Measurements from ENCODE around the gene NUP153. TPM values are rescaled to one million over a fixed set of nuclear protein-coding genes. Genes with fewer than 3 reads are reported as not detected.

The NUP153 gene
- total and polyA plus RNA-seq, 2 donors from 2014 or later, result 4.9 to 31.3 TPM

GRCh38 chr6:17679726-17680125 is 27.0 kb downstream of the NUP153 start:
- Histone ChIP-seq H3K27me3 (ENCODE audit: control insufficient read depth, insufficient read depth, low read length) (no peaks in the 10 kb centered on the region), H3K9me3 (ENCODE audit: control insufficient read depth in 2 of 3, insufficient read depth in 1 of 3, low read length in 3 of 3) (no peaks in the 10 kb centered on the region), H3K36me3 (ENCODE audit: control insufficient read depth in 2 of 3, insufficient read depth in 3 of 3, low read length in 3 of 3) (peaks cover 0 to 6% (median 0%) of the 10 kb centered on the region in 3 donors), H3K9ac (ENCODE audit: low read length in 3 of 3) (no peak overlapping the region), H3K4me1 (ENCODE audit: control insufficient read depth in 2 of 3, insufficient read depth in 2 of 3, low read depth in 1 of 3, low read length in 3 of 3) (peaks cover 0 to 5% (median 0%) of the 10 kb centered on the region in 3 donors), H3K4me3 (ENCODE audit: low read length in 3 of 3) (no peak overlapping the region), H3K27ac (ENCODE audit: low read depth in 2 of 2, low read length in 2 of 2) (no peak overlapping the region)
- no peak for FAIRE-seq
- intact Hi-C loops (cut with DNase I), result no loop called here
- no peak for TF ChIP-seq CTCF (IDR thresholded peaks at IDR 0.05; ENCODE audit: borderline replicate concordance, extremely low read depth, insufficient read depth)
- DNase-seq, result peak in 2 of 5 donors; percentile 14 to 43

GRCh38 chr6:17677602-17678001 is 29.1 kb downstream of the NUP153 start:
- intact Hi-C loops (cut with DNase I), result no loop called here
- Histone ChIP-seq H3K4me1 (ENCODE audit: control insufficient read depth in 2 of 3, insufficient read depth in 2 of 3, low read depth in 1 of 3, low read length in 3 of 3) (peaks cover 0 to 5% (median 0%) of the 10 kb centered on the region in 3 donors), H3K27me3 (ENCODE audit: control insufficient read depth, insufficient read depth, low read length) (no peaks in the 10 kb centered on the region), H3K36me3 (ENCODE audit: control insufficient read depth in 2 of 3, insufficient read depth in 3 of 3, low read length in 3 of 3) (peaks cover 0 to 11% (median 0%) of the 10 kb centered on the region in 3 donors), H3K9ac (ENCODE audit: low read length in 3 of 3) (no peak overlapping the region), H3K27ac (ENCODE audit: low read depth in 2 of 2, low read length in 2 of 2) (no peak overlapping the region), H3K9me3 (ENCODE audit: control insufficient read depth in 2 of 3, insufficient read depth in 1 of 3, low read length in 3 of 3) (no peaks in the 10 kb centered on the region), H3K4me3 (ENCODE audit: low read length in 3 of 3) (no peak overlapping the region)
- no peak for FAIRE-seq
- no peak for DNase-seq
- no peak for TF ChIP-seq CTCF (IDR thresholded peaks at IDR 0.05; ENCODE audit: borderline replicate concordance, extremely low read depth, insufficient read depth)

GRCh38 chr6:17673543-17674254 is 33.0 kb downstream of the NUP153 start:
- no peak for DNase-seq
- no peak for TF ChIP-seq CTCF (IDR thresholded peaks at IDR 0.05; ENCODE audit: borderline replicate concordance, extremely low read depth, insufficient read depth)
- Histone ChIP-seq H3K27ac (ENCODE audit: low read depth in 2 of 2, low read length in 2 of 2) (no peak overlapping the region), H3K36me3 (ENCODE audit: control insufficient read depth in 2 of 3, insufficient read depth in 3 of 3, low read length in 3 of 3) (peaks cover 7 to 23% (median 7%) of the 10 kb centered on the region in 3 donors), H3K27me3 (ENCODE audit: control insufficient read depth, insufficient read depth, low read length) (no peaks in the 10 kb centered on the region), H3K4me3 (ENCODE audit: low read length in 3 of 3) (no peak overlapping the region), H3K4me1 (ENCODE audit: control insufficient read depth in 2 of 3, insufficient read depth in 2 of 3, low read depth in 1 of 3, low read length in 3 of 3) (no peaks in the 10 kb centered on the region), H3K9ac (ENCODE audit: low read length in 3 of 3) (no peak overlapping the region), H3K9me3 (ENCODE audit: control insufficient read depth in 2 of 3, insufficient read depth in 1 of 3, low read length in 3 of 3) (no peaks in the 10 kb centered on the region)
- FAIRE-seq, result no peak
- intact Hi-C loops (cut with DNase I), result no loop called here

All from kidney (tissue), 14 donors.